K562 (cell line): Measurements from ENCODE around the gene CD44. TPM values are rescaled to one million over a fixed set of nuclear protein-coding genes. Genes with fewer than 3 reads are reported as not detected.

Source experiments
- ATAC-seq: fragments of 200-7000 bp; cut with Tn5 transposase; 3 replicates; pipeline ENCODE4 v1.9.1; 2020; ENCODE audit warnings: moderate library complexity
- BruUV-seq: library from RNA; stranded (reverse); fragments of 400-500 nt; replicated peaks from 2 replicates; lab custom pipeline; 2021; lab: Mats Ljungman, UMichigan
- CTCF ChIA-PET: fragments of 300-600 bp; formaldehyde crosslinking; extraction: SDS; loops from one replicate; lab custom pipeline; 2021; ENCODE audit warnings: low intra/inter-chr PET ratio; lab: Yijun Ruan, JAX
- POLR2A ChIA-PET: fragments of 300-600, 350-650 bp; sonication (Branson Sonifier 250); formaldehyde crosslinking; extraction: SDS; loops from one replicate; lab custom pipeline; 2021; ENCODE audit warnings: antibody characterized with exemption, inconsistent platforms; lab: Yijun Ruan, JAX
- DNase-seq, 4 experiments: peaks; one replicate each; pipeline versions ENCODE4 v3.0.0 to v3.0.0-alpha.2; 2011 to 2018; ENCODE audit warnings: low spot score in 3 of 4, mixed read lengths in 3 of 4; ENCODE audit errors: extremely low read depth in 1 of 4
- FAIRE-seq: peaks from 2 replicates; lab custom pipeline; 2011; peaks lifted over from hg19 to GRCh38; lab: Jason Lieb, UNC
- H2AFZ ChIP-seq: 2 replicates; pipeline ENCODE4 v1.6.0; 2011; ENCODE audit warnings: low read depth, low read length, control low read depth, inconsistent platforms
- H3K27ac ChIP-seq: fragments of 200-600 bp; 3 replicates; pipeline ENCODE4 v1.8.0; 2011; ENCODE audit warnings: low read depth, mild to moderate bottlenecking, control low read depth, inconsistent platforms, low read length, moderate library complexity, mixed read lengths; ENCODE audit errors: extremely low read depth
- H3K27me3 ChIP-seq, 2 experiments: fragments of 300-600 bp in 1 of 2; 2 replicates in 1 of 2; 3 replicates in 1 of 2; pipeline versions ENCODE4 v1.6.0 to v1.8.0; 2011; ENCODE audit warnings: inconsistent platforms in 2 of 2, low read length in 2 of 2, mild to moderate bottlenecking in 1 of 2, mixed read lengths in 1 of 2, moderate library complexity in 1 of 2; ENCODE audit not compliant: control insufficient read depth in 2 of 2, insufficient read depth in 2 of 2
- H3K36me3 ChIP-seq: fragments of 300-600 bp; 3 replicates; pipeline ENCODE4 v1.8.0; 2011; ENCODE audit warnings: mild to moderate bottlenecking, low read length, inconsistent platforms; ENCODE audit not compliant: control insufficient read depth, insufficient read depth
- H3K4me1 ChIP-seq, 2 experiments: fragments of 200-600 bp in 1 of 2; replicated peaks in 1 of 2; 2 replicates in 1 of 2; 3 replicates in 1 of 2; pipeline versions ENCODE4 v1.5.1 to v1.8.0; 2011; ENCODE audit warnings: inconsistent platforms in 2 of 2, low read length in 2 of 2, mild to moderate bottlenecking in 1 of 2, mixed read lengths in 1 of 2, moderate library complexity in 1 of 2; ENCODE audit not compliant: control insufficient read depth in 2 of 2, insufficient read depth in 2 of 2
- H3K4me2 ChIP-seq: 2 replicates; pipeline ENCODE4 v1.6.1; 2011; ENCODE audit warnings: low read length, control low read depth, inconsistent platforms, mixed read lengths; ENCODE audit not compliant: insufficient read depth
- H3K4me3 ChIP-seq: fragments of 200-600 bp; sonication (generic), shearing (Covaris generic); 2 replicates; pipeline ENCODE4 v1.5.1; 2016; ENCODE audit warnings: control low read depth, inconsistent platforms
- H3K79me2 ChIP-seq: fragments of 200-600 bp; 3 replicates; pipeline ENCODE4 v1.8.0; 2011; ENCODE audit warnings: low read length, inconsistent platforms; ENCODE audit not compliant: control insufficient read depth, insufficient read depth
- H3K9ac ChIP-seq, 2 experiments: 2 replicates each; pipeline versions ENCODE4 v1.6.0 to v1.6.1; 2011; ENCODE audit warnings: low read depth in 2 of 2, low read length in 2 of 2, control low read depth in 1 of 2, inconsistent platforms in 1 of 2, mild to moderate bottlenecking in 1 of 2, mixed read lengths in 1 of 2; ENCODE audit not compliant: insufficient read depth in 1 of 2
- H3K9me1 ChIP-seq: one replicate; pipeline ENCODE4 v1.6.0; 2011; ENCODE audit warnings: inconsistent platforms, mild to moderate bottlenecking, low read length, moderate library complexity; ENCODE audit not compliant: control insufficient read depth, insufficient read depth
- H3K9me3 ChIP-seq: replicated peaks from 2 replicates; pipeline ENCODE4 v1.5.1; 2011; ENCODE audit warnings: low read depth, low read length, inconsistent platforms; ENCODE audit not compliant: control insufficient read depth, insufficient read depth
- H4K20me1 ChIP-seq: replicated peaks from 2 replicates; pipeline ENCODE4 v1.6.1; 2011; ENCODE audit warnings: low read length, inconsistent platforms, mixed read lengths; ENCODE audit not compliant: control insufficient read depth, insufficient read depth
- ETV1 ChIP-seq: fragments of 450-650 bp; conservative IDR thresholded peaks from 2 replicates; pipeline ENCODE4 v1.6.1; 2016; ENCODE audit warnings: missing genetic modification characterization, control low read depth, low read depth, missing compliant biosample characterization
- KDM2B ChIP-seq: fragments of 250-450 bp; sonication (Bioruptor Pico); IDR thresholded peaks from 2 replicates; pipeline ENCODE4 v1.8.0; 2021; ENCODE audit warnings: mild to moderate bottlenecking, moderate library complexity
- KLF1 ChIP-seq: fragments of 450-650 bp; IDR thresholded peaks from 2 replicates; pipeline ENCODE4 v1.6.1; 2016; ENCODE audit warnings: missing genetic modification characterization, missing compliant biosample characterization
- KLF16 ChIP-seq: IDR thresholded peaks from 2 replicates; pipeline ENCODE4 v1.6.1; 2016; ENCODE audit warnings: antibody characterized with exemption
- MCM2 ChIP-seq: fragments of 450-650 bp; IDR thresholded peaks from 2 replicates; pipeline ENCODE4 v1.6.1; 2017; ENCODE audit warnings: low read depth, mild to moderate bottlenecking
- MTF1 ChIP-seq: fragments of 250-450 bp; sonication (Bioruptor Pico); IDR thresholded peaks from 2 replicates; pipeline ENCODE4 v1.9.0; 2021; ENCODE audit warnings: moderate library complexity, mild to moderate bottlenecking, inconsistent platforms, borderline replicate concordance
- POLR2AphosphoS2 ChIP-seq: IDR thresholded peaks from 2 replicates; pipeline ENCODE4 v1.6.1; 2012; ENCODE audit warnings: low read length, improper control_type of control experiment
- SETDB1 ChIP-seq: IDR thresholded peaks from one replicate; pipeline ENCODE4 v1.6.1; 2012; ENCODE audit warnings: low read length, control low read depth, inconsistent platforms
- ZNF431 ChIP-seq: sonication (generic); formaldehyde crosslinking; IDR thresholded peaks from 2 replicates; pipeline ENCODE4 v1.8.0; 2022; ENCODE audit warnings: mild to moderate bottlenecking, missing genetic modification reagents
- WGBS: fragments of 100-300 bp; shearing (Covaris generic); methylation state at CpG from one replicate; pipeline ENCODE4 v1.1.6; 2016; ENCODE audit warnings: low coverage, mixed read lengths; ENCODE audit not compliant: insufficient coverage; ENCODE audit errors: missing lambda C conversion rate; 5-methylcytosine and 5-hydroxymethylcytosine counted together
- in situ Hi-C: fragments of 300-500 bp; cut with MboI; formaldehyde crosslinking; loops from 4 replicates; pipeline ENCODE4 v1.15.0; 2018; ENCODE audit warnings: inconsistent platforms, mixed read lengths
- intact Hi-C: fragments of 100-400 bp; cut with micrococcal nuclease; formaldehyde crosslinking; loops from 2 replicates; pipeline ENCODE4 v1.14.2; 2022
- polyA plus RNA-seq, 8 experiments: library from polyadenylated mRNA; depleted of rRNA in 4 of 8; stranded (reverse) in 5 of 8; unstranded in 3 of 8; fragments of >200 nt; fragmentation: Nextera tagmentation in 2 of 8; fragmentation: Illumina TruSeq in 1 of 8; extraction: Ambion mirVana in 2 of 8; extraction: Trizol in 1 of 8; gene quantifications; 2 replicates each; pipeline versions ENCODE4 v1.2.1 to v1.2.3, GENCODE V29; 2011 to 2014; ENCODE audit warnings: inconsistent platforms in 1 of 8, missing spikeins in 1 of 8
- total RNA-seq, 7 experiments: library from RNA; depleted of rRNA in 6 of 7; stranded (reverse); fragments of >200 nt in 6 of 7; fragmentation: Illumina TruSeq in 2 of 7; extraction: Trizol in 2 of 7; gene quantifications; 2 replicates each; pipeline versions ENCODE4 v1.2.1 to v1.2.3, GENCODE V29; 2011 to 2021; ENCODE audit warnings: low replicate concordance in 1 of 7
- TF ChIP-seq, protein P1 (sequence below): sonication (generic); formaldehyde crosslinking; IDR thresholded peaks from 2 replicates; pipeline ENCODE4 v1.8.0; 2022; ENCODE audit warnings: mild to moderate bottlenecking, missing genetic modification reagents

Gene CD44
- total and polyA plus RNA-seq, 9 of the 15 experiments (the other 6 are each of a cell fraction or from before 2014, with no cell fraction given) = 1.2 to 13.9 (median 3.0) TPM

DNA sequence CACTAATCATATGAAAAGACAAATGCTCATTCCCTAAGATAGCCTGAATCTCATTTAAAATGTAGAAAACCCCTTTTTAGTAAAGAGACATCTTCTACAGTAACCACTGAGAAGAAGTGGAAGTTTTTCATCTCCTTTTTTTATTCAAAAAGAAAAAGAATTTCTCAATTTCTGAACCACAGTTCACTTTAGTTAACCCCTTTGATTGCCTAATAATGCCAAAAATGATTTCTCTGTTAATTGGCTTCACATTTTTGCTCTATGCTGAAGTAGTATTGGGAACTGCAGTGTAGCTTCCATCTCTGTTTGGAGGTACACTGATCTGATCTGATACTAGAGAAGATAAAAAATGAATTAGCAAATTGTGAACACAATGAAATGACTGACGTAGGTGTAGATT, 58.3 kb downstream of the CD44 start:
- Histone ChIP-seq H2AFZ (no peak overlapping the region), H3K79me2 (no peaks in the 10 kb centered on the region), H4K20me1 (no peaks in the 10 kb centered on the region), H3K27me3 (no peaks in the 10 kb centered on the region; a peak in 1 of 5 replicates), H3K4me3 (no peak overlapping the region), H3K27ac (no peak overlapping the region), H3K9ac (no peak overlapping the region), H3K9me1 (no peaks in the 10 kb centered on the region), H3K4me1 (no peaks in the 10 kb centered on the region), H3K4me2 (no peak overlapping the region), H3K36me3 (no peaks in the 10 kb centered on the region), H3K9me3 (no peaks in the 10 kb centered on the region)
- no peak for ATAC-seq
- intact Hi-C loops (no loop called here), in situ Hi-C loops (no loop called here)
- ChIA-PET CTCF (no interaction called here), POLR2A (interaction anchor here (0.7 kb wide), 2 partner anchors 44 to 191 kb away, joined by 3 read pairs; no protein-coding TSS in a partner anchor)
- DNase-seq = no peak
- no peak for FAIRE-seq
- no TSS peak for BruUV-seq
- no peak for TF ChIP-seq ETV1
- no peak for TF ChIP-seq KDM2B (CRISPR knock-in tag)
- TF ChIP-seq POLR2AphosphoS2 = no peak
- TF ChIP-seq SETDB1 = no peak
- TF ChIP-seq, protein P1, sequence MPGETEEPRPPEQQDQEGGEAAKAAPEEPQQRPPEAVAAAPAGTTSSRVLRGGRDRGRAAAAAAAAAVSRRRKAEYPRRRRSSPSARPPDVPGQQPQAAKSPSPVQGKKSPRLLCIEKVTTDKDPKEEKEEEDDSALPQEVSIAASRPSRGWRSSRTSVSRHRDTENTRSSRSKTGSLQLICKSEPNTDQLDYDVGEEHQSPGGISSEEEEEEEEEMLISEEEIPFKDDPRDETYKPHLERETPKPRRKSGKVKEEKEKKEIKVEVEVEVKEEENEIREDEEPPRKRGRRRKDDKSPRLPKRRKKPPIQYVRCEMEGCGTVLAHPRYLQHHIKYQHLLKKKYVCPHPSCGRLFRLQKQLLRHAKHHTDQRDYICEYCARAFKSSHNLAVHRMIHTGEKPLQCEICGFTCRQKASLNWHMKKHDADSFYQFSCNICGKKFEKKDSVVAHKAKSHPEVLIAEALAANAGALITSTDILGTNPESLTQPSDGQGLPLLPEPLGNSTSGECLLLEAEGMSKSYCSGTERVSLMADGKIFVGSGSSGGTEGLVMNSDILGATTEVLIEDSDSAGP = no peak
- no peak for TF ChIP-seq ZNF431 (CRISPR knock-in tag)
- no peak for TF ChIP-seq MCM2
- TF ChIP-seq MTF1 = no peak
- TF ChIP-seq KLF1 (tag) = no peak
- TF ChIP-seq KLF16 = no peak
- 6% methylated on average over 1 of the region's 1 CpG for WGBS
